ENCODE data around the gene SLC17A1. TPM values are rescaled to one million over a fixed set of nuclear protein-coding genes. Genes with fewer than 3 reads are reported as not detected.

Gene SLC17A1
- total RNA-seq, 4 donors from 2014 or later = not detected

- H3K27ac ChIP-seq = no peak overlapping the region
- no peak overlapping the region for H3K4me3 ChIP-seq
- TF ChIP-seq POLR2A (IDR thresholded peaks at IDR 0.05) = no peak
- no peak for TF ChIP-seq CTCF (IDR thresholded peaks at IDR 0.05)
- no peaks in the 10 kb centered on the region for H3K4me1 ChIP-seq
- no peaks in the 10 kb centered on the region for H3K9me3 ChIP-seq
- no peak for DNase-seq
- no peaks in the 10 kb centered on the region for H3K27me3 ChIP-seq
- intact Hi-C loops (cut with DNase I; ENCODE audit: low total_unique reads) = no loop called here
- H3K36me3 ChIP-seq = no peaks in the 10 kb centered on the region
Observed at GRCh38 chr6:25868436-25869183, 36.8 kb upstream of the SLC17A1 start.

GRCh38 chr6:25866011-25866410, 34.2 kb upstream of the SLC17A1 start:
- intact Hi-C loops (cut with DNase I; ENCODE audit: low total_unique reads) = no loop called here

GRCh38 chr6:25863360-25863759, 31.5 kb upstream of the SLC17A1 start:
- Histone ChIP-seq H3K9me3 (no peaks in the 10 kb centered on the region), H3K27ac (no peak overlapping the region), H3K27me3 (no peaks in the 10 kb centered on the region), H3K36me3 (no peaks in the 10 kb centered on the region), H3K4me3 (no peak overlapping the region), H3K4me1 (no peaks in the 10 kb centered on the region)
- DNase-seq = no peak
- TF ChIP-seq POLR2A (IDR thresholded peaks at IDR 0.05) (no peak), CTCF (IDR thresholded peaks at IDR 0.05) (no peak)
- intact Hi-C loops (cut with DNase I; ENCODE audit: low total_unique reads) = no loop called here

More at GRCh38 chr6:25866011-25866410, 34.2 kb upstream of the SLC17A1 start:
- TF ChIP-seq POLR2A (IDR thresholded peaks at IDR 0.05) = no peak
- no peak for TF ChIP-seq CTCF (IDR thresholded peaks at IDR 0.05)
- H3K9me3 ChIP-seq = no peaks in the 10 kb centered on the region
- no peak overlapping the region for H3K4me3 ChIP-seq
- H3K4me1 ChIP-seq = no peaks in the 10 kb centered on the region
- DNase-seq = no peak
- no peaks in the 10 kb centered on the region for H3K27me3 ChIP-seq
- H3K27ac ChIP-seq = no peak overlapping the region
- H3K36me3 ChIP-seq = no peaks in the 10 kb centered on the region

GRCh38 chr6:25862199-25862598, 30.3 kb upstream of the SLC17A1 start:
- H3K4me3 ChIP-seq = no peak overlapping the region
- H3K27ac ChIP-seq = no peak overlapping the region
- no peaks in the 10 kb centered on the region for H3K4me1 ChIP-seq
- TF ChIP-seq POLR2A (IDR thresholded peaks at IDR 0.05) (no peak), CTCF (IDR thresholded peaks at IDR 0.05) (no peak)
- no peaks in the 10 kb centered on the region for H3K9me3 ChIP-seq
- DNase-seq = no peak
- no peaks in the 10 kb centered on the region for H3K27me3 ChIP-seq
- intact Hi-C loops (cut with DNase I; ENCODE audit: low total_unique reads) = no loop called here
- H3K36me3 ChIP-seq = no peaks in the 10 kb centered on the region

GRCh38 chr6:25852756-25853155, 20.9 kb upstream of the SLC17A1 start:
- no peak overlapping the region for H3K27ac ChIP-seq
- H3K9me3 ChIP-seq = no peaks in the 10 kb centered on the region
- H3K4me1 ChIP-seq = no peaks in the 10 kb centered on the region
- H3K4me3 ChIP-seq = no peak overlapping the region
- no peaks in the 10 kb centered on the region for H3K27me3 ChIP-seq
- intact Hi-C loops (cut with DNase I; ENCODE audit: low total_unique reads) = no loop called here
- H3K36me3 ChIP-seq = no peaks in the 10 kb centered on the region
- DNase-seq = no peak
- TF ChIP-seq CTCF (IDR thresholded peaks at IDR 0.05) (no peak), POLR2A (IDR thresholded peaks at IDR 0.05) (no peak)

Measured in uterus (tissue), 4 donors.